Measurements from ENCODE around the gene KCNK1.

The KCNK1 gene

GRCh38 chr1:233707880-233708815 is 94.2 kb downstream of the KCNK1 start:
- no peak for DNase-seq

DNA sequence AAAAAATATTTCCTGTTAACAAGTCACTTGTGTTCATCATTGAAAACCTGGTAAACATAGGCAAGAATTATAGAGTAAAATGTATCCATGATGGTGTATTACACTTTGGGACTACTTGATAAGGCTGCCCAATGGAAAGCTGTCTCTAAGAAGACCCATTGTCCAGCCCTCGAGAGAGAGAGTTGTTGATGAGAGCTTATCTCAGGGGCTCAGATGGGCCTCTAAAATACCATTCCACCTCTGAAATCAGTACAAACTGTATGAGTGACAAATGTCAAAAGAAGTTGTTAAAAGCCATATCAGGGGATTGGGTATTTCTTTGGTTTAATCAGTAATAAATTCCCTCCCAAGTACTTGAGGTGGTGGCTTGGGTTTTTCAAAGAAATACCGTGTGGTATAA is 96.1 kb downstream of the KCNK1 start:
- DNase-seq: no peak

GRCh38 chr1:233710507-233710906 is 96.6 kb downstream of the KCNK1 start:
- no peak for DNase-seq

- no peak for DNase-seq
These were observed 100.8 kb downstream of the KCNK1 start for GRCh38 chr1:233714631-233715217.

DNA sequence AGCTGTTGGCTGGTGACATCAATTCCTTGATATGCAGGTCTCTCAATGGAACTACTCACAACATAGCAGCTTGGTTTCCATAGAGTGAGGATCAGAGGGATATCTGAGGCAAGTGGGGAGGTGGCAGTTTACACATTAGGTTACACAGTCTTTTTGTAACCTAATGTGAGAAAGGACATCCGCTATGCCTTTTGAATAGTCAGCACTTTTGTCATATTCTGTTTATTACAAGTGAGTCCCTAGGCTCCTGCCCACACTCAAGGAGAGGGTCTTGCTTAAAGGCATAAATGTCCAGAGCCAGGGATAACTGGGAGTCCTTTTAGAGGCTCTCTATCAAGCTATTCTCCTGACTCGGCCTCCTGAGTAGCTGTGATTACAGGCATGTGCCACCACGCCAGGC is 104.2 kb downstream of the KCNK1 start:
- DNase-seq: no peak

DNA sequence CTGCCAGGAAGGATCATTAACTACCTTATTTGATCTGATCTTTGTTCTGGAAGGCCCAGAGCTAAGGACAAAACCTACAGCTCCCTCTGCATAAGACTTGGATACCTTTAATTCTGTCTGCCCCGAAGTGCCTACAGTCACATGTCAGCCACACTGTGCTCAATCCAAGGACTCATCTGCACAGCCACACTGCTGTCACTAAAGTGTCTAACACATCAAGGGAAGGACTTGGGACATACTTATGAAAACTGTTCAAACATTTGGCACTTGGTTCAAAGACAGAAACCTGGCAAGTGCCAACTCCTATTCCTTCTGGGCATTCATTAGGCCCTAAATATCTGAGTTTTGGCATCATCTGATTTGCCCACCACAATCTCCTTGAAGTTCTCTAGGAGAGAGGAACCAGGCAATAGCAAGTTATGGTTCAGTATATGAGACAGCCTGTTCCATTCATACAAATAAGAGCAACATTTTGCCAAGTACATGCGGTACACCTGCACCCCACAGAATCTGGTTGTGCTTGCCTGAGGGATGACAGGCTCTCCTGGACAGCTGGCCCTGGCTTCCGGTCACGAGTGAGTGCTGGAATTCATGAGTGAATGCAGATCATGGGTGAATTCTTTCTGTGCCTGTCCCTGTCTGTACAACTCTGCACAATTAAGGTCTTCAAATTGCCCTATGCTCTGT is 105.9 kb downstream of the KCNK1 start:
- no peak for DNase-seq

DNA sequence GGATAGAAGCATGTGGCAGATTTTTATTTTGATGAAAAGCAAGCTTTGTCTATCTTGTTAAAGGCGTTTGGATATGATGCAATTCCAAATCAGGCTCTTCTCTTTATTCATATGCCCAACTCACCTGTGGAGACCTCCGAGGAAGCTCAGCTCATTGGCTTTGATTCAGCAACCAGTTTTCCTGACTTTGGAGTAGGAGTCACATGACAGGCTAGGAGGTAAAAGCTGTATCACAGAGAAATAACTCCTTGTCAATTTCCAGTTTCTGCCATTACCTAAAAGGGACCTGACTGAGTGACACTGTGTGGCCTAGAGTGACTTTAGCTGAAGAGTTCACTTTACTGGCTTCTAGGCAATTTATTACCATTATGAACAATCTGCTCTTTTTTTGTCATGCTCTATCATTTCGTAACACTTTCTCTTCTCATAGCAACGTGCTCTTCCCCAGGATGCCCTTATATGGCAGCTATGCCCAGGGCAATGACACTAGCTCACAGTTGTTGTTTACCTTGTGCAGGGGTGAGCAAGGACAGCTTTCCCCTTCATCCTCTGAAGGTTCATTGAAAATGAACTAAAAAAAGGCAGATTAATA is 107.2 kb downstream of the KCNK1 start:
- DNase-seq: no peak
